HG03571 (cell line): ENCODE measurements around the gene ANTXRL.
"Not testable (repeated sequence)": the region's sequence is repeated elsewhere in the genome, so short reads cannot be mapped to it uniquely, and the experiment has no call there.

Experiments
- ATAC-seq: cut with Tn5 transposase; IDR thresholded peaks from one replicate; pipeline ENCODE4 v1.9.1; 2021; ENCODE audit not compliant: unreplicated experiment

The ANTXRL gene

DNA sequence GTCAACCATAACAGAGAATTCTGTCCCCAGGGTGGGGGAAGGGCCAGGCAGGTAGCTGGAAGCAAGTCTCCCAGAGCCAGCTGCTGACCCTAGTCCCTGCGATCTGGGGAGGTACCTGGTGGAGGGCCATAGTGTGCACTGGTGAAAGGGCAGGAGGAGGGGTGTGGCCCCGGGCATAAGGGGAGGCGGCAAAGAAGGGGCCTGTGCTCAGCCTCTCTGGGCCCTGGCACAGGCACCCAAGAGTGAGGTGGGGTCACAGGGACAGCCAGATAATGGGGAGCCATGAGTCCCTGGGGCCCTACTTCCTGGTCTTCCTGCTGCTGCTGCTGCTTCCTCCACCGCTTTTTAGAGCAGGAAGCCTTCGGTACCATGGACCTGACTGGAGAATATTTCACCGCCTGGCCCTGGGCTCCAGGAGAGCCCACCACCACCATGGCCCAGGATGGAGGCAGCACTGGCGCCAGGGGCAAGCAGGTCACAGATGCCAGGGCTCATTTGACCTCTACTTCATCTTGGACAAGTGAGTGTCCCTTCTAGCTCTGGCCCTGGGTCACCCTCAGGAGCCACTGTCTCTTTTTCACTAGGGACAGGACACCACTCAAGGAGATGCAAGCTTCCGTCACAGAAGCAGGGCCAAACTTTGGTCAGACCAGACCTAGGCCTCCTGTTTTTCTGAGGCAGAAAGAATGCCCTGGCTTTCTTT lies at the start of gene ANTXRL:
Gene ANTXRL (plus strand): TSS at position 7 of the 703 bp plus-strand sequence. CDS start 266 bp downstream, at position 273.
- ATAC-seq, result no peak

GRCh38 chr10:46237815-46238510 lies 48.8 kb upstream of the ANTXRL start:
- ATAC-seq, result no peak

- no peak for ATAC-seq
These were observed 47.5 kb upstream of the ANTXRL start for GRCh38 chr10:46239247-46239646.

DNA sequence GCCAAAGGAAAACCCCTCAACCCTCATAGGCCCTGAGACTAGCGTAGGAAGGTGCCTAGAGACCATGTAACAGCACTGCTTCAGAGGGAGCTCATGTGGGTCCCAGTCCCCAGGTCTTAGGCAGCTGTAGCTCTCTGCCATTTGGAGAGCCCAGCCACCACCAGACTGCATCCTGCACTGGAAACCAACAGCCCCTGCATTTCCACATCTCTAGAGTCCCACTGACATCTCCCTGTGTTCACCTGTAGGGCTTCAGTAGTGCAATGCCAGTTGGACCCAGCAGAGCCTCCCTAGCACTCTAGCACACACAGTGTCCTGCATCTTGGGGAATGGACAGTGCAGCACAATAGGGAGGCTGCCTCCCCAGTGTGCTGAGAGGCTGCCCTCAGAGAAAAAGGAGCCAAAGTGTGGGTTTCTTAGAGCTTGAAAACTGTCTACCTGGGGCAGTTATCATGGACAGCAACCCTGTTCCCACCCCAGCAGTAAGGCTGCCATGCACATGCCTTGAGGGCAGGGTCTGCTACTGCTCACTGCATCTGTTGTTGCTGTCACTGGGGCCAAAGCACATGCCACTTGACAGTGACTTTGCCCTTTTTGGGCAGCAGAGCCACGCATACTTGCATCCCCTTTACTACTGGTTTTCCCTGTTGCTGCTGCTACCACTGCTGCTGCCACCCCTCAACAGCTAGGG lies 46.7 kb upstream of the ANTXRL start:
- ATAC-seq, result no peak

DNA sequence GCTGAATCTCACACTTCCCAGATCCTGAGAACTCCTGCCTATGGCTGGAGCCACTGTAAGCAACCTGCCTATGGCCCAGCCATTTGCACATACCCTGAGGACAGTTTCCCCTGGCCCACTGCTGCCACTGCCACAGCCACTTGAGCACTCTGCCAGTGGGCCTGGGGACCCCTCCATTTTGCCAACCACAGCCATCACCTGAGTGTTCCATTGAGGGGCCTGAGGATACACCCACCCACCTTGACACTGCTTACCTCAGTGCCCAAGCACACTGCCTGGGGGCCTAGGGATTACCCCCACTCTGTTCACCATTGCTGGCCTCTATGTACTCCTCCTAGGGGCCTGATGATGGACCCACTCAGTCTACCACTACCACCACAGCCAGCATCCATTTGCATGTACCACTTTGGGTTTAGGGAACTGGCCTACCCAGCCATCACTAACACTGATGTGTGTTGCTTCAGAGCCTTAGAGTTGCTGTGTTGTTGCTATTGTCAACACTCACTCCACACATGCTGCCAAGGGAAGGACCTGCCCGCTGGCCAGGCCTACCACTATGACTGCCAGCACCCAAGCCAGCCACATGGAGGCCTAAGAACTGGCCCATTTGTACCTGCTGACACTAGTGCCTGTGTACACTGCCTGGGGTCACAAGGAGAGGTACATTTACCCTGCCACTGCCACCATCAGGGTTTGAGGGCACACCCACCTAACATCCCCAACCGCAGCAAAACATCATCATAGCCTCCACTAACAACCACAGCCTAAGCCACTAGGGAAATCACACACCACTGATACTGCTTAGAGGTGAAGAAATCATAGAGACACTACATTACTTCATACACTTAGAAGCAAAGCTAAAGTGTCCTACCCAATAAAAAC lies 45.9 kb upstream of the ANTXRL start:
- ATAC-seq, result no peak

GRCh38 chr10:46245381-46245900 lies 41.4 kb upstream of the ANTXRL start:
- ATAC-seq, result no peak

GRCh38 chr10:46246400-46247180 lies 40.2 kb upstream of the ANTXRL start:
- not testable (repeated sequence) for ATAC-seq

DNA sequence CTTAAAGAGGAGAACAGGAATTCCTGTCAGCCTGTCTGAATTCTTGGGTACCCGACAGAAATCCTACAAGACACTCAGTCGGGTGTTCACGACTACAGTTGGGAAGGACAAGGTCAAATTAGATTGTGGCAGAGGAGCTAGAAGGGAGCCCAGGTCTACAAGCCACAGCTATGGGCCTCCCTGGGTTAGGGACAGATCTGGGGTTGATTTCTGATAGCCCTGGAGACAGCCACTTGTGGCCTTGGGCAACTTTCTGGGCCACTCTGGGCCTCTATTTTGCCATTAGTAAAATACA lies 39.7 kb upstream of the ANTXRL start:
- no peak for ATAC-seq

DNA sequence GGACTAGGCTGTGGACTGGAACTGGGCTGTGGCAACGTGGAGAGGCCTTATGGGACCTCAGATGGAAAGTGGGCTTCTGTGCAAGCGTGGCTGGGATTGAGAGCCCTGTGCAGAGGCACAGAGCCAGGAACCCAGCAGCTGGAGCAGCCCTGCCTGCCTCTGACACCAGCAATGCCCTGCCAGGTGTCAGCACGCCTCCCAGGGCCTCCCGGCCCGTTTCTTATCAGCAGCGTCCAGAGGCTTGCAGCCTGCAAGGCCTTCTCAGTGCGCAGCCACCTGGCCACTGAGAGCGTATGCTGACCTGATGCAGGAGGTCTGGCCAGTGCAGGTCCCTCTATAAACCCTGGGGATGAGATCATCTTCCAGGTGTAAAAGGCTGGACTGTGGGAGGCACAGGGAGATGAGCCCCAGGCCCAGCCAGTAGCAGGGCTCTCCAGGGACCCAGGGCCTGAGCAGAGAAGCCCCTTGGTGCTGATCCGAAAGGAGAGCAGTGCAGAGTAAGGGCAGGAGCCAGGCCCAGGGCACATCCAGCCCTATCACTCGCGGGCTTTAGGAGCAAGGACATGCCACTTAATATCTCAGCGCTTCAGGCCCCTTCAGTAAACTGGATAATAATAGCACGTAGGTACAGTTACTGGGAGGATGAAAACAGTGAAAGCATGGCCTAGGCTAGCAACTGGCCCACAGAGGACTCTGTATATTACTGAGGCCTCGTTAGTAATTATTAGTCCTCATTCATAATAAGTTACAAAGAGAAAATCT lies 38.8 kb upstream of the ANTXRL start:
- ATAC-seq, result no peak

GRCh38 chr10:46248651-46249146 lies 38.1 kb upstream of the ANTXRL start:
- no peak for ATAC-seq

GRCh38 chr10:46249617-46250344 lies 37.0 kb upstream of the ANTXRL start:
- ATAC-seq, result not testable (repeated sequence)

DNA sequence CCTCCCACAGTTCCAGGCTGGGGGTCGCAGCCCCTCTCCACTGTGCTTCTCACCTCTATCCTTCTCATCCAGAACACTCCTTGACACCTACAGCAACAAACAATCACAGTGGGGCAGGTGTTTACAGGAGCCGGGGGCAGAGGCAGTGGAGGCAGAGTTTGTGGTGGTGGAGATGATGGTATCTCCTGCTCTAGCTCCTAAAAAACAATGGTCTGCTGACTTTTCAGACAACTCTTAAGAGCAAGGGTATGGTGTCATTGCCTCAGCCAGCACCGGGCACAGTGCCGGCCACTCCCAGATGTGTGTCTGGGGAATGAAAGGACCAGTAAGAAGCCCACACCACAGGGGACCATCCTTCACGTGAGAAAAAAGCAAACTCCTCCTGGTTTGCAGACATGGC lies 36.3 kb upstream of the ANTXRL start:
- ATAC-seq, result no peak

- ATAC-seq, result no peak
These were observed 35.6 kb upstream of the ANTXRL start for GRCh38 chr10:46250898-46251856.

GRCh38 chr10:46251857-46252847 lies 34.6 kb upstream of the ANTXRL start:
- no peak for ATAC-seq

GRCh38 chr10:46253076-46254006 lies 33.5 kb upstream of the ANTXRL start:
- no peak for ATAC-seq
